GM18909 (cell line): ENCODE data around the gene ERN2.
"Not testable (repeated sequence)": the region's sequence is repeated elsewhere in the genome, so short reads cannot be mapped to it uniquely, and the experiment has no call there.

Experiments used
- ATAC-seq: cut with Tn5 transposase; IDR thresholded peaks from one replicate; pipeline ENCODE4 v1.9.1; 2021; ENCODE audit warnings: mild to moderate bottlenecking; ENCODE audit not compliant: unreplicated experiment, poor library complexity

Gene ERN2

DNA sequence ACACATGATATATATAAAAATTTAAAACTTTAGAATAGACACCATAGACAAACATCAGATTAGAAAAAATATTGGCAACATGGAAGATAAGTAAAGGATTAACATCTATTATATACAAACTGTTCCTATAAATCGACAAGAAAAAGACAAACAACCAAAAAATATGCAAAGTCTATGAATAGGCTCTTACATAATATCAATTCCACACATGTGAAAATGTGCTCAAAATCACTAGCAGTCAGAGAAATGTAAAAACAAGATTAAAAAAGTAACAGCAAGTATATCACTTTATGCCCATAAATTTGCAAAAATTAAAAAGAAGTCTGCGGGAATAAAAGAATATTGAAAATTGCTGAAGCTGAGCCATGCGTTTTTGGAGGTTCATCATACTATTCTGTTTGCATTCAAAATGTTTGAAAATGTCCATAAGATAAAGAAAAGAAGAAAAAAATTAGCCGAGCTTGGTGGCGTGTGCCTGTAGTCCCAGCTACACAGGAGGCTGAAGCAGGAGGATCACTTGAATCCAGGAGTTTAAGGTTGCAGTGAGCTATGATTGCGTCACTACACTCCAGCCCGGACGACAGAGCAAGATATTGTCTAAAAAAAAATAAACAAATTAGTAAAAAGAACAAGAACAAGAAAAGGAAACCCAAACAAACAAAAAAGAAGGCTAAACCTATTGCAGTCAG is 11.2 kb upstream of the ERN2 start:
- ATAC-seq = no peak

DNA sequence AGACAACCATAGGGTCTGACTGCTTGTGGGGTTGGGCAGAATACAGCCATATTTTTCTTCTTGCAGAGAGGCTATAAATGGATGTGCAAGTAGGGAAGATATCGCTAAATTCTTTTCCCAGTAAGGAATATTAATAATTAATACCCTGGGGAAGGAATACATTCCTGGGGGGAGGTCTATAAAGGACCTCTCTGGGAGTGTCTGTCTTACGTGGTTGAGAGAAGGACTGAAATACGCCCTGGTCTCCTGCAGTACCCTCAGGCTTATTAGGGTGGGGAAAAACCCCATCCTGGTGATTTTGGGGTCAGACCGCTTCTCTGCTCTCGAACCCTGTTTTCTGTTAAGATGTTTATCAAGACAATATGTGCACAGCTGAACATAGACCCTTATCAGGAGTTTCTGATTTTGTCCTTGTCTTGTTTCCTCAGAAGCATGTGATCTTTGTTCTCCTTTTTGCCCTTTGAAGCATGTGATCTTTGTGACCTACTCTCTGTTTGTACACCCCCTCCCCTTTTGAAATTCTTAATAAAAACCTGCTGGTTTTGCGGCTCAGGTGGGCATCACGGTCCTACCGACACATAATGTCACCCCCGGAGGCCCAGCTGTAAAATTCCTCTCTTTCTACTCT is 9.7 kb upstream of the ERN2 start:
- ATAC-seq = not testable (repeated sequence)

DNA sequence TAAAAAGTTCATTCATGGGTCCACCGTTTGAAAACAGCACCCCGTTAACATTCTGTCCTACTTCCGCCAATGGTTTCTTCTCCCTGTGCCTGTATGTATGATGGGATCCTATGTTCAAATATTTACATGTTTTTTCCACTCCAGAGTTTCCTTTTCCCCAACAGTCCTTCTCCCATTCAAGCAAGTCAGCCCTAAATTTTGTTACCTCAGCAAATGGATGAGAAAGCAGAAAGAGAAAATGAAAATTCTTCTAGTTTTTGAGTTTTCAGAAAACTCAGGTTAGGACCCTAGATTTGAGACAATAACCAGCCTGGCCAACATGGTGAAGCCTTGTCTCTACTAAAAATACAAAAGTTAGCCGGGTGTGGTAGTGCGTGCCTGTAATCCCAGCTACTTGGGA is 3.5 kb upstream of the ERN2 start:
- no peak for ATAC-seq

- ATAC-seq = no peak
Observed at GRCh38 chr16:23711785-23712184, 1.2 kb downstream of the ERN2 start.

- no peak for ATAC-seq
Observed at GRCh38 chr16:23710504-23710903, 2.5 kb downstream of the ERN2 start.

- no peak for ATAC-seq
Observed at GRCh38 chr16:23710008-23710407, 3.0 kb downstream of the ERN2 start.

DNA sequence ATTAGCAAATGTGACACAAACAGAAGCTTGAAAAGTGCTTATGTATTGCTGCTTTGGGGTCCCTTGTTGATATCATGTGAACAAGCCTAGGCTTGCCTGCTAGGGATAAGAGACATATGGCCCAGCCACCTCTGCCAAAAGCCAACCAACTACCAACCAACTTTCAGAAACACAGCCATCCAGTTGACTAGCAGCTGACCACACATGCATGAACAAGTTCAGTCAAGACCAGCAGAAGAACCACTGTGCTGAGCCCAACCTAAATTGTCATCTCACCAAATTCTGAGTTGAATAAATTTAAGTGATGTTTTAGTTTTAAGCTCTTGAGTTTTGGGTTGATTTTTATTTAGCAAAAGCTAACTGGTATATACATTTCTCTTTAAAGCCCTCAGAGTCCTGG is 3.5 kb downstream of the ERN2 start:
- no peak for ATAC-seq

DNA sequence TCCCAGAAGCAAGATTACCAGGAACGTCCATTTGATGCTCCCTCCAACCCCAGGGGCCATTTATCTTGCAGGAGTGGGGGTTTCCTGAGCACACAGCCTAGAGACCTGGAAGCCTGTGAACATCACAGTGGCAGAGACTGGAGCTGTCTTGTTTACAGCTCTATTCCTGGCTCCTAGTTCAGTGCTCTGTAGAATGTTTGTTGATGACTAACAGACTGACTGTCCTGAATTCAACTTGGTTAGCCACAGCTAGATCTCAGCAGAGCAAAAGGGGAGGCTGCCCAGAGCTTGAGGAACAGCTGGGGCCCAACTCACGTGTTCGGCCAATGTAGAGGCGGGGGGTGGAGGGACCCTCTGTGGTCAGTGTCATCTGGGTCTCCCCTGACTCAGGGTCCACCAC is 6.6 kb downstream of the ERN2 start:
- no peak for ATAC-seq

- no peak for ATAC-seq
Observed at GRCh38 chr16:23705517-23705902, 7.5 kb downstream of the ERN2 start.

- ATAC-seq = no peak
Observed at GRCh38 chr16:23704772-23705516, 8.1 kb downstream of the ERN2 start.

DNA sequence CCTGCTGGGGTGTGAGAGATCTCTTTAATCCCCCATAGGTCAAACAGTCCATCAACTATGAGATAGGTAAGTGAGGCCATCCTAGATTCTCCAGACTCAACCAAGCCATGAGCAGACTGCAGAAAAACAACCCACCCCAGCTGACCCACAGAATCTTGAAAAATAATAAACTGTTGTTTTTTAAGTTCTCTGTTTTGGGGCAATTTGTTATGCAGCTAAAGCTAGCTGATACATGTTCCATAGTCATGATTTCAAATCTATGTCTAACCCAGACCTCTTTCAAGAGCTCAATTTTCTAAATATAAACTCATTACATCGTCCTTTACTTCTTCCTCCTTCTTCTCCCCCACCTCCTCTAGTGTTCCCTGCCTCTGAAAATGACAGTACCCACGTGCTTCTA is 10.1 kb downstream of the ERN2 start:
- no peak for ATAC-seq

DNA sequence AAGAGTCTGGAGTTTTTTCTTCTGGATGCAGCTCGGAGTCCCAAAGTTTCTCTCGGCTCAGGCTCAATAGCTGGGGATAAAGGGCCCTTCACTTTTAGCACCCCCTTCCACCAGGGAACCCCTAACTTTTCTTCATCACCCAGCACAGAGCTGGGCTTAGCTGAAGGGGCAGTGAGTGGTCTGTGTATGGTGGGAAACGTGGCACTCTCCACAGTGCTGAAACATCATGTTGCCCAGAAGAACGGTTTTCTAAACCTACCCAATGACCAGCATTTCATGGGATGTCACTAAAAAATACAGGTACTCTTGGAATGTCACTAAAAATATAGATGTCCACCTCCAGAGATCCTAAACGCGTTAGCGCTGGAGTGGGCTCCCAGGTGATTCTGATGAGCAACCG is 12.0 kb downstream of the ERN2 start:
- no peak for ATAC-seq

- no peak for ATAC-seq
Observed at GRCh38 chr16:23700509-23700908, 12.5 kb downstream of the ERN2 start.

DNA sequence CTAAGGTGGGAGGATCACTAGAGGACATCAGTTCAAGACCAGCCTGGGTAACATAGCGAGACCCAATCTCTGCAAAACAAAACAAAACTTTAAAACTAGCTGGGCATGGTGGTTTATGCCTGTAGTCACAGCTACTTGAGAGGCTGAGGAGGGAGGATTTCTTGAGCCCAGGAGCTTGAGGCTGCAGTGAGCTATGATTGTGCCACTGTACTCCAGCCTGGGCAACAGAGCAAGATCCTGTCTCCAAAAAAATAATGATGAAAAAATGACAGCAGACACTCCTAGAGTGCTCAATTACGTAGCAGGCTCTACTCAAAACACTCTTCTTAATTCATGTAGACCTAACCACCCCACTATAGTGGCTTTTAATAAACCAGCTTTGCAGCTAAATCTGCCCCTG is 12.9 kb downstream of the ERN2 start:
- no peak for ATAC-seq

GRCh38 chr16:23699100-23699499 is 13.9 kb downstream of the ERN2 start:
- no peak for ATAC-seq

GRCh38 chr16:23695756-23696155 is 17.3 kb downstream of the ERN2 start:
- ATAC-seq = no peak

GRCh38 chr16:23694644-23695373 is 18.2 kb downstream of the ERN2 start:
- ATAC-seq = no peak

GRCh38 chr16:23694265-23694643 is 18.8 kb downstream of the ERN2 start:
- ATAC-seq = no peak

GRCh38 chr16:23692190-23692837 is 20.7 kb downstream of the ERN2 start:
- ATAC-seq = no peak

DNA sequence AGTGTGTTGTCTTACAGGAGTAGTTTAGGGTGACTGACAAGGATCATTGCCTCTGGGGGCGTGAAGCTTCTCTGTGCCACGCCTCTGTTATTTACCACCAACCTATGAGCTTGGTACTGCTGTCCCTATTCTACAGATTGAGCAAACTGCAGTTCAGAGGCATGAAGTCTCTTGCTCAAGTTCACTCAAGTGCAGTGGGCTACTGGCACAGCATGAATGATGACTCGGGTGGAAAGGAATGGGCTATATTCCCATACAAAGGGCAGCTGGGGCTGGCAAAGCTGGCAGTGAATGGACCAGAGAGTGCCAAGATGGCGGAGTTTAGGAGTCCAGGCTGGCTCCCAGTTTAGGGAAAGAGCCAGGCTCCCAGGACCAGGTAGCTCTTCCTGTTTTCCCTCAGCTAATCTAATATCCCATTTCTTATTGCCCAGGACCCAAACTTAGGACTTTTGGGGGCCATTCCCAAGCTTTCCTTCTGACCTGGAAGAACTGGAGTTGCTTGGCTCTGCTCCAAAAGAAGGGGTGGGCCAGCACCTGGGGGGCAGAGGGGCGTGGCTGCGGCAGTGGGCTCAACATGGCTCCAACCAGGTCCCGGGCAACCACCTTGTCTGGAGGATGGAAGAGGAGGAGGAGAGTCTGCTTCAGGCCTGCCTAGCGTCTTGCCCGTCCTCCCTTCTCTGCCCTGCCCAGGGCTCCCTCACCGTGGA is 21.4 kb downstream of the ERN2 start:
- no peak for ATAC-seq
